Measurements from ENCODE around the gene KIFC3. TPM values are rescaled to one million over a fixed set of nuclear protein-coding genes. Genes with fewer than 3 reads are reported as not detected.

The KIFC3 gene
- total and polyA plus RNA-seq, 2 of the 13 experiments (the other 11 are each of a cell fraction or from before 2014, with no cell fraction given): 42.1 to 45.3 TPM

DNA sequence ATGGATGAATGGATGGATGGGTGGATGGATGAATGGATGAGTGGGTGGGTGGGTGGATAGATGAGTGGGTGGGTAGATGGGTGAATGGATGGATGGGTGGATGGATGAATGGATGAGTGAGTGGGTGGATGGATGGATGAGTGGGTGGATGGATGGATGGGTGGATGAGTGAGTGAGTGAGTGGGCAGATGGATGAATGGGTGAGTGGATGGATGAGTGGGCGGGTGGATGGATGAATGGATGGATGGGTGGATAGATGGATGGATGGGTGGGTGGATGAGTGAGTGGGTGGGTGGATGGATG is 73.2 kb downstream of the KIFC3 start:
- no peak for ATAC-seq
- H2AFZ ChIP-seq (ENCODE audit: low read length): no peak overlapping the region
- no peaks in the 10 kb centered on the region for H3K27me3 ChIP-seq (ENCODE audit: control insufficient read depth in 1 of 2, insufficient read depth in 2 of 2, low read length in 2 of 2)
- BruUV-seq (replicated peaks): no TSS peak
- no peaks in the 10 kb centered on the region for H4K20me1 ChIP-seq (ENCODE audit: insufficient read depth, low read length)
- in situ Hi-C loops (cut with HindIII; ENCODE audit: extremely low pct_ligation_motif_present, low pct_unique_long_range_greater_than_20kb) (loop anchor here (5.0 kb wide), 1 partner anchor 127 kb away; no protein-coding TSS in a partner anchor), intact Hi-C loops (cut with micrococcal nuclease; ENCODE audit: unreplicated experiment) (no loop called here)
- ChIA-PET CTCF (ENCODE audit: low intra/inter-chr PET ratio, low total read pairs) (no interaction called here), POLR2A (no interaction called here)
- TF ChIP-seq BCL6 (CRISPR knock-in tag; IDR thresholded peaks at IDR 0.05): no peak
- H3K9me3 ChIP-seq (ENCODE audit: low read length): no peaks in the 10 kb centered on the region
- no peak overlapping the region for H3K4me3 ChIP-seq (replicated peaks in 1 of 3; ENCODE audit: insufficient read depth in 1 of 3, low read depth in 2 of 3, low read length in 3 of 3)
- 42% methylated on average over 1 of the region's 1 CpG for WGBS (ENCODE audit: low lambda C conversion rate)
- no peak overlapping the region for H3K27ac ChIP-seq (ENCODE audit: extremely low read length, insufficient read depth, low read length)
- no peak overlapping the region for H3K9ac ChIP-seq (ENCODE audit: insufficient read depth, low read depth, low read length)
- no peaks in the 10 kb centered on the region for H3K79me2 ChIP-seq (ENCODE audit: insufficient read depth, low read length)
- DNase-seq (ENCODE audit: low spot score): no peak
- H3K36me3 ChIP-seq (replicated peaks in 1 of 2; ENCODE audit: control insufficient read depth in 1 of 2, insufficient read depth in 2 of 2, low read length in 2 of 2): no peaks in the 10 kb centered on the region
- no peak for FAIRE-seq
- no peak overlapping the region for H3K4me2 ChIP-seq (ENCODE audit: low read depth, low read length)
- peaks cover 14% of the 10 kb centered on the region for H3K4me1 ChIP-seq (ENCODE audit: insufficient read depth, low read length)

DNA sequence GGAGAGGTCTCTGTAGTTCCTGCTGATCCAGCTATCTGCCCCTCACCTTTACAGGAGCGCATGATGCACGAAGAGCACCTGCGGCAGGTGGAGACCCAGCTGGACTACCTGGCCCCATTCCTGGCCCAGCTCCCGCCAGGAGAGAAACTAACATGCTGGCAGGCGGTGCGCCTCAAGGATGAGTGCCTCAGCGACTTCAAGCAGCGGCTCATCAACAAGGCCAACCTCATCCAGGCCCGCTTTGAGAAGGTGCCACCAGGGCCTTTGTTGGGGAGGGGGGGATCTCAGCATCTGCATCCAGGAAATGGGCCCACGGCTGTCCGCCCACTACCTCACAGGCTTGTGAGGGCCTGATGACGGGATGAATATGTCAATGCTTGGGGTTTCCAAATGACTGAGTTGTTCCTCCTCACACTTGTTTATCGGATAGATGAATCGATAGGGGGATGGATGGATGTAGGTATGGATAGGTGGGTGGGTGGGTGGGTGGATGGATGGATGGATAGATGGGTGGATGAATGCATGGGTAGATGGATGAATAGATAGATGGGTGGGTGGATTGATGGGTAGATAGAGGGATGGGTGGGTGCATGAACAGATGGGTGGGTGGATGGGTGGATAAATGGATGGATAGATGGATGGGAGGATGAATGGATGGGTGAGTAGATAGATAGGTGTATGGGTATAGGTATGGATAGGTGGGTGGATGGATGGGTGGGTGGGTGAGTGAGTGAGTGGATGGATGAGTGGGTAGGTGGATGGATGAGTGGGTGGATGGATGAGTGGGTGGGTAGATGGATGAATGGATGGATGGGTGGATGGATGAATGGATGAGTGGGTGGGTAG is 73.7 kb downstream of the KIFC3 start:
- 88% methylated on average over 14 of the region's 14 CpGs for WGBS (ENCODE audit: low lambda C conversion rate)
- in situ Hi-C loops (cut with HindIII; ENCODE audit: extremely low pct_ligation_motif_present, low pct_unique_long_range_greater_than_20kb): loop anchor here (5.0 kb wide), 1 partner anchor 126 kb away; no protein-coding TSS in a partner anchor
- FAIRE-seq (no peak), DNase-seq (ENCODE audit: low spot score) (no peak), ATAC-seq (no peak)
- H3K4me2 ChIP-seq (ENCODE audit: low read depth, low read length): no peak overlapping the region
- ChIA-PET CTCF (ENCODE audit: low intra/inter-chr PET ratio, low total read pairs) (no interaction called here), POLR2A (no interaction called here)
- no peak overlapping the region for H2AFZ ChIP-seq (ENCODE audit: low read length)
- no peak overlapping the region for H3K4me3 ChIP-seq (replicated peaks in 1 of 3; ENCODE audit: insufficient read depth in 1 of 3, low read depth in 2 of 3, low read length in 3 of 3)
- H3K36me3 ChIP-seq (replicated peaks in 1 of 2; ENCODE audit: control insufficient read depth in 1 of 2, insufficient read depth in 2 of 2, low read length in 2 of 2): no peaks in the 10 kb centered on the region
- H4K20me1 ChIP-seq (ENCODE audit: insufficient read depth, low read length): no peaks in the 10 kb centered on the region
- H3K79me2 ChIP-seq (ENCODE audit: insufficient read depth, low read length): no peaks in the 10 kb centered on the region
- intact Hi-C loops (cut with micrococcal nuclease; ENCODE audit: unreplicated experiment): no loop called here
- H3K27me3 ChIP-seq (ENCODE audit: control insufficient read depth in 1 of 2, insufficient read depth in 2 of 2, low read length in 2 of 2): no peaks in the 10 kb centered on the region
- H3K27ac ChIP-seq (ENCODE audit: extremely low read length, insufficient read depth, low read length): no peak overlapping the region
- H3K9ac ChIP-seq (ENCODE audit: insufficient read depth, low read depth, low read length): no peak overlapping the region
- H3K4me1 ChIP-seq (ENCODE audit: insufficient read depth, low read length): peaks cover 10% of the 10 kb centered on the region
- no TSS peak for BruUV-seq (replicated peaks)
- H3K9me3 ChIP-seq (ENCODE audit: low read length): no peaks in the 10 kb centered on the region
- TF ChIP-seq, protein P1, sequence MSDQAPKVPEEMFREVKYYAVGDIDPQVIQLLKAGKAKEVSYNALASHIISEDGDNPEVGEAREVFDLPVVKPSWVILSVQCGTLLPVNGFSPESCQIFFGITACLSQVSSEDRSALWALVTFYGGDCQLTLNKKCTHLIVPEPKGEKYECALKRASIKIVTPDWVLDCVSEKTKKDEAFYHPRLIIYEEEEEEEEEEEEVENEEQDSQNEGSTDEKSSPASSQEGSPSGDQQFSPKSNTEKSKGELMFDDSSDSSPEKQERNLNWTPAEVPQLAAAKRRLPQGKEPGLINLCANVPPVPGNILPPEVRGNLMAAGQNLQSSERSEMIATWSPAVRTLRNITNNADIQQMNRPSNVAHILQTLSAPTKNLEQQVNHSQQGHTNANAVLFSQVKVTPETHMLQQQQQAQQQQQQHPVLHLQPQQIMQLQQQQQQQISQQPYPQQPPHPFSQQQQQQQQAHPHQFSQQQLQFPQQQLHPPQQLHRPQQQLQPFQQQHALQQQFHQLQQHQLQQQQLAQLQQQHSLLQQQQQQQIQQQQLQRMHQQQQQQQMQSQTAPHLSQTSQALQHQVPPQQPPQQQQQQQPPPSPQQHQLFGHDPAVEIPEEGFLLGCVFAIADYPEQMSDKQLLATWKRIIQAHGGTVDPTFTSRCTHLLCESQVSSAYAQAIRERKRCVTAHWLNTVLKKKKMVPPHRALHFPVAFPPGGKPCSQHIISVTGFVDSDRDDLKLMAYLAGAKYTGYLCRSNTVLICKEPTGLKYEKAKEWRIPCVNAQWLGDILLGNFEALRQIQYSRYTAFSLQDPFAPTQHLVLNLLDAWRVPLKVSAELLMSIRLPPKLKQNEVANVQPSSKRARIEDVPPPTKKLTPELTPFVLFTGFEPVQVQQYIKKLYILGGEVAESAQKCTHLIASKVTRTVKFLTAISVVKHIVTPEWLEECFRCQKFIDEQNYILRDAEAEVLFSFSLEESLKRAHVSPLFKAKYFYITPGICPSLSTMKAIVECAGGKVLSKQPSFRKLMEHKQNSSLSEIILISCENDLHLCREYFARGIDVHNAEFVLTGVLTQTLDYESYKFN (CRISPR knock-in tag; conservative IDR thresholded peaks at IDR 0.05): no peak
- TF ChIP-seq CBX5 (CRISPR knock-in tag; IDR thresholded peaks at IDR 0.05; ENCODE audit: borderline replicate concordance) (no peak), KLF16 (CRISPR knock-in tag; IDR thresholded peaks at IDR 0.05) (no peak), PCBP1 (IDR thresholded peaks at IDR 0.05; ENCODE audit: borderline replicate concordance, low read depth, low read length) (no peak), ZFP62 (CRISPR knock-in tag; IDR thresholded peaks at IDR 0.05) (no peak), ZBTB42 (CRISPR knock-in tag; IDR thresholded peaks at IDR 0.05) (no peak), KLF13 (CRISPR knock-in tag; IDR thresholded peaks at IDR 0.05) (no peak)
- TF ChIP-seq, protein P2, sequence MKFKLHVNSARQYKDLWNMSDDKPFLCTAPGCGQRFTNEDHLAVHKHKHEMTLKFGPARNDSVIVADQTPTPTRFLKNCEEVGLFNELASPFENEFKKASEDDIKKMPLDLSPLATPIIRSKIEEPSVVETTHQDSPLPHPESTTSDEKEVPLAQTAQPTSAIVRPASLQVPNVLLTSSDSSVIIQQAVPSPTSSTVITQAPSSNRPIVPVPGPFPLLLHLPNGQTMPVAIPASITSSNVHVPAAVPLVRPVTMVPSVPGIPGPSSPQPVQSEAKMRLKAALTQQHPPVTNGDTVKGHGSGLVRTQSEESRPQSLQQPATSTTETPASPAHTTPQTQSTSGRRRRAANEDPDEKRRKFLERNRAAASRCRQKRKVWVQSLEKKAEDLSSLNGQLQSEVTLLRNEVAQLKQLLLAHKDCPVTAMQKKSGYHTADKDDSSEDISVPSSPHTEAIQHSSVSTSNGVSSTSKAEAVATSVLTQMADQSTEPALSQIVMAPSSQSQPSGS (CRISPR knock-in tag; IDR thresholded peaks at IDR 0.05): no peak
- TF ChIP-seq, protein P3, sequence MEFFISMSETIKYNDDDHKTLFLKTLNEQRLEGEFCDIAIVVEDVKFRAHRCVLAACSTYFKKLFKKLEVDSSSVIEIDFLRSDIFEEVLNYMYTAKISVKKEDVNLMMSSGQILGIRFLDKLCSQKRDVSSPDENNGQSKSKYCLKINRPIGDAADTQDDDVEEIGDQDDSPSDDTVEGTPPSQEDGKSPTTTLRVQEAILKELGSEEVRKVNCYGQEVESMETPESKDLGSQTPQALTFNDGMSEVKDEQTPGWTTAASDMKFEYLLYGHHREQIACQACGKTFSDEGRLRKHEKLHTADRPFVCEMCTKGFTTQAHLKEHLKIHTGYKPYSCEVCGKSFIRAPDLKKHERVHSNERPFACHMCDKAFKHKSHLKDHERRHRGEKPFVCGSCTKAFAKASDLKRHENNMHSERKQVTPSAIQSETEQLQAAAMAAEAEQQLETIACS (CRISPR knock-in tag; IDR thresholded peaks at IDR 0.05): no peak

All from HepG2 (cell line).